B cell (primary cell): ENCODE results near the gene PRDM11. TPM values are rescaled to one million over a fixed set of nuclear protein-coding genes. Genes with fewer than 3 reads are reported as not detected.
A peak's percentile ranks its signal among the peaks of the same experiment; 100 is the strongest.

Experiments used
- ATAC-seq: fragments of 200-7000 bp; cut with Tn5 transposase; one replicate; pipeline ENCODE4 v1.10.0; 2021; ENCODE audit warnings: low read depth, mild to moderate bottlenecking, moderate number of reproducible peaks, moderate library complexity
- CTCF ChIA-PET: fragments of 350-600 bp; sonication (Branson Sonifier 250); formaldehyde crosslinking; loops from one replicate; lab custom pipeline; 2021; ENCODE audit warnings: antibody characterized with exemption, inconsistent platforms; lab: Charles Lee
- POLR2A ChIA-PET: fragments of 350-600 bp; sonication (Branson Sonifier 250); formaldehyde crosslinking; loops from one replicate; lab custom pipeline; 2021; ENCODE audit warnings: antibody characterized with exemption; lab: Charles Lee
- DNase-seq: peaks from one replicate; pipeline ENCODE4 v3.0.0; 2013
- H2AFZ ChIP-seq: 2 replicates; pipeline ENCODE4 v1.6.1; 2012; ENCODE audit warnings: mild to moderate bottlenecking, low read depth, low read length; ENCODE audit not compliant: insufficient read depth, poor library complexity, severe bottlenecking
- H3K27ac ChIP-seq, 2 donors: 1 replicate in 1 of 2; 2 replicates in 1 of 2; pipeline ENCODE4 v1.5.1; 2012 to 2013; ENCODE audit warnings: low read length in 2 of 2, mild to moderate bottlenecking in 2 of 2, moderate library complexity in 1 of 2
- H3K27me3 ChIP-seq, 4 experiments: fragments of 200-600 bp in 1 of 4; sonication (generic) in 1 of 4; replicated peaks in 1 of 4; 1 replicate in 2 of 4; 2 replicates in 2 of 4; pipeline versions ENCODE4 v1.6.1 to v1.7.0; 2013 to 2016; ENCODE audit warnings: low read length in 3 of 4, mild to moderate bottlenecking in 2 of 4, mixed read lengths in 1 of 4, moderate library complexity in 1 of 4; ENCODE audit not compliant: insufficient read depth in 4 of 4, control insufficient read depth in 3 of 4; ENCODE audit errors: control extremely low read depth in 1 of 4
- H3K36me3 ChIP-seq, 2 experiments: replicated peaks in 1 of 2; 1 replicate in 1 of 2; 2 replicates in 1 of 2; pipeline versions ENCODE4 v1.6.1 to v1.7.1; 2013; ENCODE audit warnings: low read length in 1 of 2; ENCODE audit not compliant: insufficient read depth in 2 of 2, control insufficient read depth in 1 of 2; ENCODE audit errors: control extremely low read depth in 1 of 2, extremely low read depth in 1 of 2
- H3K4me1 ChIP-seq, 2 donors: fragments of 200-600 bp in 1 of 2; sonication (generic) in 1 of 2; 1 replicate in 1 of 2; 2 replicates in 1 of 2; pipeline versions ENCODE4 v1.5.1 to v1.6.1; 2013 to 2017; ENCODE audit warnings: low read length in 2 of 2; ENCODE audit not compliant: control insufficient read depth in 2 of 2, insufficient read depth in 2 of 2
- H3K4me2 ChIP-seq: replicated peaks from 2 replicates; pipeline ENCODE3; 2012; ENCODE audit warnings: mild to moderate bottlenecking, low read depth, low read length; ENCODE audit not compliant: poor library complexity, severe bottlenecking
- H3K4me3 ChIP-seq, 5 experiments: fragments of 200-600 bp in 1 of 5; sonication (generic) in 1 of 5; 1 replicate in 3 of 5; 2 replicates in 2 of 5; pipeline versions ENCODE4 v1.5.1 to v1.7.0; 2011 to 2016; ENCODE audit warnings: low read length in 4 of 5, mild to moderate bottlenecking in 4 of 5, low read depth in 2 of 5, control low read depth in 1 of 5, moderate library complexity in 1 of 5; ENCODE audit not compliant: insufficient read depth in 1 of 5; ENCODE audit errors: control extremely low read depth in 1 of 5, extremely low read depth in 1 of 5
- H3K79me2 ChIP-seq: fragments of 200-600 bp; sonication (generic); one replicate; pipeline ENCODE4 v1.6.0; 2016; ENCODE audit warnings: low read length; ENCODE audit not compliant: control insufficient read depth, insufficient read depth
- H3K9ac ChIP-seq: fragments of 200-600 bp; sonication (generic); 2 replicates; pipeline ENCODE4 v1.6.1; 2017; ENCODE audit warnings: mild to moderate bottlenecking, low read length, moderate library complexity
- H3K9me3 ChIP-seq, 3 donors: one replicate each; pipeline versions ENCODE4 v1.6.1 to v1.7.1; 2013; ENCODE audit warnings: low read length in 2 of 3; ENCODE audit not compliant: control insufficient read depth in 2 of 3, insufficient read depth in 1 of 3; ENCODE audit errors: control extremely low read depth in 1 of 3
- H4K20me1 ChIP-seq: 2 replicates; pipeline ENCODE4 v1.6.0; 2012; ENCODE audit warnings: mild to moderate bottlenecking, low read length; ENCODE audit not compliant: insufficient read depth, control insufficient read depth, poor library complexity, severe bottlenecking
- H3K27ac Mint-ChIP-seq: one replicate; pipeline ENCODE4 v1.8.0; 2021; ENCODE audit warnings: mixed read lengths
- H3K27me3 Mint-ChIP-seq: one replicate; pipeline ENCODE4 v1.8.0; 2021; ENCODE audit warnings: mixed read lengths
- H3K4me1 Mint-ChIP-seq: one replicate; pipeline ENCODE4 v1.8.0; 2021; ENCODE audit warnings: mixed read lengths
- H3K4me3 Mint-ChIP-seq: one replicate; pipeline ENCODE4 v1.8.0; 2021; ENCODE audit warnings: mixed read lengths
- H3K9me3 Mint-ChIP-seq: one replicate; pipeline ENCODE4 v1.8.0; 2022; ENCODE audit warnings: mixed read lengths; ENCODE audit not compliant: insufficient read depth
- CTCF ChIP-seq: fragments of 200-600 bp; IDR thresholded peaks from one replicate; pipeline ENCODE4 v1.8.0; 2022; ENCODE audit warnings: antibody characterized with exemption, mild to moderate bottlenecking
- EZH2 ChIP-seq: IDR thresholded peaks from 2 replicates; pipeline ENCODE4 v1.6.1; 2012; ENCODE audit warnings: borderline replicate concordance, low read depth, mild to moderate bottlenecking, moderate library complexity, low read length; ENCODE audit not compliant: insufficient read depth, poor library complexity, severe bottlenecking
- whole genome bisulfite sequencing: methylation state at CpG from one replicate; pipeline ENCODE4 v1.1.5; 2013; ENCODE audit warnings: missing lambda C conversion rate; ENCODE audit not compliant: insufficient coverage; 5-methylcytosine and 5-hydroxymethylcytosine counted together
- intact Hi-C: fragments of 100-400 bp; cut with micrococcal nuclease; formaldehyde crosslinking; loops from one replicate; pipeline ENCODE4 v1.10.0; 2022
- polyA plus RNA-seq: library from polyadenylated mRNA; depleted of rRNA; stranded (reverse); fragments of >200 nt; gene quantifications from 2 replicates; pipeline ENCODE4 v1.2.3, GENCODE V29; 2012
- total RNA-seq, 2 donors: library from RNA; stranded (reverse); fragments of 120-200 nt in 1 of 2; gene quantifications; 1 replicate in 1 of 2; 2 replicates in 1 of 2; pipeline versions ENCODE4 v1.2.3 to v1.2.4, GENCODE V29; 2013 to 2022

PRDM11 gene
- total and polyA plus RNA-seq, 2 donors (not counting 1 experiment from before 2014, with no cell fraction given): 9.5 to 26.2 TPM

DNA sequence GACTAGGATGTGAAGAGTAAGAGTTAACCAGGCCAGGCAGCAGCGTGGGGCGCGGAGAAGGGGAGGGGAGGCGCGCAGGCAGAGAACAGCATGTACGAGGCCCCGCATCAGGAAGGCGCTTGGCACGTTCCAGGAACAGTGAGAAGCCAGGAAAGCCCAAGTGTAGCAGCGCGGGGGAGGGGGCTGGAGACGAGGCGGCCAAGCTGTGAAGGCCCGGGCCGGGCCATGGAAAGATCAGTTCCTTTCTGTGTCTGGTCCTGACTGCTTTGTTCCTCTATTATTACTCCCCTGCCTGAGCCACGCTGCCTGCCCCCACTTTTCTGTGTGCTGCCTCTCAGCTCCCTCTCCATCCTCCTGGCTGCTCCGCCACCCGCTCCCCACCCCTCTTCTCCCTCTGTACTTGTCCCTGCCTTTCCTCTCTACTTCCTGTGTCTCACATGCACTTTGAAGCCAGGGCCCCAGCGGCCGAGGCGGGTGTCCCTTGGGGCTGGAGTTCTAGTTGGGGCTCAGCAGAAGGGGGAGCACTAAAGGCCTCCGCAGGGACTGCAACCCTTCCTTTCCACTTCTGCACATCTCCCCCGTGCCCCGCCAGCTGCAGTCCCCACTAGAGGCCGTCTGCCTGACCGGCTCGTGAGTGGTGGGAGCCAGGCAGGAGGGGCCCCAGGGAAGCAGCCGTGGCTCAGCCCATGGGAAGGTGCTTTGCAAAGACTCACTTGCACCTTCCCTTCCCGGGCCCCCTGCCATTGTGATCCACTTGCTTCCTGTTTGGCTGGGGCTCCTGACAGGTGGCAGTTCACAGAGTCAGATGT lies 63.7 kb downstream of the PRDM11 start:
- intact Hi-C loops: no loop called here
- Histone ChIP-seq H3K9ac (no peak overlapping the region), H3K36me3 (peaks cover 0 to 13% of the 10 kb centered on the region in 2 experiments), H4K20me1 (peaks cover 8% of the 10 kb centered on the region), H3K27me3 (no peaks in the 10 kb centered on the region), H3K4me1 (peaks cover 12% of the 10 kb centered on the region in 2 donors), H3K4me3 (no peak overlapping the region), H3K9me3 (no peaks in the 10 kb centered on the region), H3K27ac (no peak overlapping the region), H2AFZ (no peak overlapping the region), H3K4me2 (peak overlapping the region; percentile 36), H3K79me2 (no peaks in the 10 kb centered on the region)
- Mint-ChIP-seq H3K27me3 (no peaks in the 10 kb centered on the region), H3K4me1 (peaks cover 14% of the 10 kb centered on the region), H3K9me3 (no peaks in the 10 kb centered on the region), H3K27ac (peak overlapping the region; percentile 34), H3K4me3 (peak overlapping the region; percentile 29)
- no peak for TF ChIP-seq CTCF
- WGBS: 18% methylated on average over 24 of the region's 29 CpGs
- peak; percentile 14 for ATAC-seq
- ChIA-PET POLR2A (no interaction called here), CTCF (no interaction called here)
- DNase-seq: no peak

GRCh38 chr11:45210846-45211245 lies 64.4 kb downstream of the PRDM11 start:
- ChIA-PET POLR2A (no interaction called here), CTCF (no interaction called here)
- Histone ChIP-seq H3K4me1 (peaks cover 12% of the 10 kb centered on the region in 2 donors), H3K4me2 (no peak overlapping the region), H3K9me3 (no peaks in the 10 kb centered on the region), H4K20me1 (peaks cover 8% of the 10 kb centered on the region), H3K36me3 (peaks cover 0 to 13% of the 10 kb centered on the region in 2 experiments), H3K79me2 (no peaks in the 10 kb centered on the region), H3K4me3 (no peak overlapping the region), H3K27me3 (no peaks in the 10 kb centered on the region), H3K9ac (no peak overlapping the region), H3K27ac (no peak overlapping the region), H2AFZ (no peak overlapping the region)
- Mint-ChIP-seq H3K27me3 (no peaks in the 10 kb centered on the region), H3K9me3 (no peaks in the 10 kb centered on the region), H3K4me1 (peaks cover 14% of the 10 kb centered on the region), H3K27ac (no peak overlapping the region), H3K4me3 (no peak overlapping the region)
- WGBS: 97% methylated on average over 7 of the region's 9 CpGs
- ATAC-seq (no peak), DNase-seq (no peak)
- TF ChIP-seq EZH2 (no peak), CTCF (no peak)
- intact Hi-C loops: no loop called here
